ENCODE measurements around the gene CCN2. TPM values are rescaled to one million over a fixed set of nuclear protein-coding genes. Genes with fewer than 3 reads are reported as not detected.

The CCN2 gene
- total RNA-seq, 4 donors from 2014 or later: 5.1 to 33.6 (median 17.6) TPM

GRCh38 chr6:131929976-131930375, 21.2 kb downstream of the CCN2 start:
- Histone ChIP-seq H3K9me3 (no peaks in the 10 kb centered on the region), H3K4me3 (no peak overlapping the region), H3K36me3 (no peaks in the 10 kb centered on the region), H3K27ac (no peak overlapping the region), H3K27me3 (no peaks in the 10 kb centered on the region), H3K4me1 (no peaks in the 10 kb centered on the region)
- intact Hi-C loops (cut with DNase I; ENCODE audit: low total_unique reads): loop anchor here (10.0 kb wide), 1 partner anchor 235 kb away; no protein-coding TSS in a partner anchor
- ATAC-seq (no peak), DNase-seq (no peak)
- in situ Hi-C loops (cut with MboI; ENCODE audit: low sequenced_read_pairs in 4 of 4): loop anchor here in 1 of 4 donors (10.0 kb wide), 1 partner anchor 285 kb away; no protein-coding TSS in a partner anchor
- TF ChIP-seq CTCF (IDR thresholded peaks at IDR 0.05 in 4 of 5, conservative IDR thresholded peaks at IDR 0.05 in 1 of 5): no peak

GRCh38 chr6:131929264-131929663, 21.9 kb downstream of the CCN2 start:
- no peaks in the 10 kb centered on the region for H3K9me3 ChIP-seq
- no peaks in the 10 kb centered on the region for H3K27me3 ChIP-seq
- no peak overlapping the region for H3K4me3 ChIP-seq
- TF ChIP-seq CTCF (IDR thresholded peaks at IDR 0.05 in 4 of 5, conservative IDR thresholded peaks at IDR 0.05 in 1 of 5) (no peak), POLR2A (IDR thresholded peaks at IDR 0.05) (no peak)
- intact Hi-C loops (cut with DNase I; ENCODE audit: low total_unique reads) (loop anchor here (10.0 kb wide), 1 partner anchor 236 kb away; no protein-coding TSS in a partner anchor), in situ Hi-C loops (cut with MboI; ENCODE audit: low sequenced_read_pairs in 4 of 4) (loop anchor here in 1 of 4 donors (10.0 kb wide), 1 partner anchor 286 kb away; no protein-coding TSS in a partner anchor)
- no peak overlapping the region for H3K27ac ChIP-seq
- no peaks in the 10 kb centered on the region for H3K4me1 ChIP-seq
- ATAC-seq: no peak
- no peak for DNase-seq
- H3K36me3 ChIP-seq: no peaks in the 10 kb centered on the region

- TF ChIP-seq POLR2A (IDR thresholded peaks at IDR 0.05) (no peak), CTCF (IDR thresholded peaks at IDR 0.05 in 4 of 5, conservative IDR thresholded peaks at IDR 0.05 in 1 of 5) (peak; percentile 16 to 44 (median 23))
- Histone ChIP-seq H3K4me1 (no peaks in the 10 kb centered on the region), H3K4me3 (no peak overlapping the region), H3K27ac (no peak overlapping the region), H3K27me3 (no peaks in the 10 kb centered on the region), H3K36me3 (no peaks in the 10 kb centered on the region), H3K9me3 (peaks cover 0 to 4% (median 0%) of the 10 kb centered on the region in 3 donors)
- intact Hi-C loops (cut with DNase I; ENCODE audit: low total_unique reads): loop anchor here (2.0 to 10.0 kb wide), 2 partner anchors 240 to 294 kb away; no protein-coding TSS in a partner anchor
- no peak for DNase-seq
- in situ Hi-C loops (cut with MboI; ENCODE audit: low sequenced_read_pairs in 4 of 4): loop anchor here (5.0 to 25.0 kb wide), 5 partner anchors 287 to 562 kb away; no protein-coding TSS in a partner anchor
- no peak for ATAC-seq
These were observed 26.2 kb downstream of the CCN2 start for GRCh38 chr6:131924881-131925474.

GRCh38 chr6:131923356-131923755, 27.8 kb downstream of the CCN2 start:
- no peak for DNase-seq
- TF ChIP-seq CTCF (IDR thresholded peaks at IDR 0.05 in 4 of 5, conservative IDR thresholded peaks at IDR 0.05 in 1 of 5) (peak in 3 of 5 experiments; percentile 19 to 42 (median 33)), POLR2A (IDR thresholded peaks at IDR 0.05) (no peak)

More at GRCh38 chr6:131923356-131923755, 27.8 kb downstream of the CCN2 start:
- ATAC-seq: no peak
- Histone ChIP-seq H3K4me3 (no peak overlapping the region), H3K4me1 (no peaks in the 10 kb centered on the region), H3K36me3 (no peaks in the 10 kb centered on the region), H3K27ac (no peak overlapping the region), H3K9me3 (peaks cover 0 to 4% (median 0%) of the 10 kb centered on the region in 3 donors), H3K27me3 (no peaks in the 10 kb centered on the region)
- intact Hi-C loops (cut with DNase I; ENCODE audit: low total_unique reads) (loop anchor here (10.0 kb wide), 1 partner anchor 241 kb away; no protein-coding TSS in a partner anchor), in situ Hi-C loops (cut with MboI; ENCODE audit: low sequenced_read_pairs in 4 of 4) (loop anchor here (5.0 to 25.0 kb wide), 5 partner anchors 289 to 564 kb away; no protein-coding TSS in a partner anchor)
